GM23338 (cell line): ENCODE data around the gene QRFP. TPM values are rescaled to one million over a fixed set of nuclear protein-coding genes. Genes with fewer than 3 reads are reported as not detected.

Experiments
- ATAC-seq: fragments of 200-7000 bp; cut with Tn5 transposase; 3 replicates; pipeline ENCODE4 v1.9.1; 2020
- DNase-seq: peaks from one replicate; pipeline ENCODE4 v3.0.0-alpha.2; 2015; ENCODE audit warnings: low spot score
- H2AFZ ChIP-seq: fragments of 200-600 bp; sonication (generic); 2 replicates; pipeline ENCODE4 v1.8.0; 2016; ENCODE audit warnings: antibody characterized with exemption, mild to moderate bottlenecking, moderate library complexity
- H3F3A ChIP-seq: fragments of 200-600 bp; sonication (generic); replicated peaks from 2 replicates; pipeline ENCODE4 v1.8.0; 2017; ENCODE audit warnings: antibody characterized with exemption, mixed run types, low read depth
- H3K27ac ChIP-seq: fragments of 200-600 bp; sonication (generic); 2 replicates; pipeline ENCODE4 v1.6.1; 2016; ENCODE audit warnings: low read depth
- H3K27me3 ChIP-seq: fragments of 200-600 bp; sonication (generic); 2 replicates; pipeline ENCODE4 v1.8.0; 2016; ENCODE audit warnings: mild to moderate bottlenecking, mixed run types, moderate library complexity; ENCODE audit not compliant: insufficient read depth
- H3K36me3 ChIP-seq: fragments of 200-600 bp; sonication (generic); 2 replicates; pipeline ENCODE4 v1.8.0; 2016; ENCODE audit warnings: mild to moderate bottlenecking; ENCODE audit not compliant: insufficient read depth
- H3K4me1 ChIP-seq: fragments of 200-600 bp; sonication (generic); 2 replicates; pipeline ENCODE4 v1.8.0; 2016; ENCODE audit warnings: mild to moderate bottlenecking, moderate library complexity; ENCODE audit not compliant: insufficient read depth
- H3K4me2 ChIP-seq: fragments of 200-600 bp; sonication (generic); 2 replicates; pipeline ENCODE4 v1.7.1; 2017; ENCODE audit warnings: mixed run types
- H3K4me3 ChIP-seq: fragments of 200-600 bp; sonication (generic); 2 replicates; pipeline ENCODE4 v1.6.1; 2016; ENCODE audit warnings: mixed run types
- H3K79me2 ChIP-seq: fragments of 200-600 bp; sonication (generic); replicated peaks from 2 replicates; pipeline ENCODE4 v1.8.0; 2017; ENCODE audit warnings: mild to moderate bottlenecking; ENCODE audit not compliant: insufficient read depth
- H3K9me2 ChIP-seq: fragments of 200-600 bp; sonication (generic); 2 replicates; pipeline ENCODE4 v1.8.0; 2017; ENCODE audit not compliant: insufficient read depth
- H4K20me1 ChIP-seq: fragments of 200-600 bp; sonication (generic); replicated peaks from 2 replicates; pipeline ENCODE4 v1.8.0; 2017; ENCODE audit warnings: mild to moderate bottlenecking; ENCODE audit not compliant: insufficient read depth
- H3K27ac Mint-ChIP-seq: 2 replicates; pipeline ENCODE4 v1.8.0; 2020; ENCODE audit warnings: inconsistent platforms, mild to moderate bottlenecking, moderate library complexity, mixed read lengths
- H3K27me3 Mint-ChIP-seq: 3 replicates; pipeline ENCODE4 v1.8.0; 2022; ENCODE audit warnings: low read depth, mild to moderate bottlenecking, moderate library complexity, mixed read lengths, inconsistent platforms; ENCODE audit not compliant: insufficient read depth, poor library complexity
- H3K36me3 Mint-ChIP-seq: 3 replicates; pipeline ENCODE4 v1.8.0; 2021; ENCODE audit warnings: low read depth, mild to moderate bottlenecking, inconsistent platforms, moderate library complexity, mixed read lengths
- H3K4me1 Mint-ChIP-seq: 3 replicates; pipeline ENCODE4 v1.8.0; 2020; ENCODE audit warnings: mild to moderate bottlenecking, inconsistent platforms, mixed read lengths
- H3K4me3 Mint-ChIP-seq: 3 replicates; pipeline ENCODE4 v1.8.0; 2021; ENCODE audit warnings: moderate library complexity, mild to moderate bottlenecking, inconsistent platforms, mixed read lengths
- H3K9me3 Mint-ChIP-seq: 3 replicates; pipeline ENCODE4 v1.8.0; 2020; ENCODE audit warnings: moderate library complexity, mild to moderate bottlenecking, inconsistent platforms, mixed read lengths
- CREB1 ChIP-seq: fragments of 250-450 bp; sonication (Bioruptor Pico); IDR thresholded peaks from 2 replicates; pipeline ENCODE4 v1.5.0; 2020; ENCODE audit warnings: low read depth, mild to moderate bottlenecking, moderate library complexity
- EZH2phosphoT487 ChIP-seq: fragments of 200-600 bp; sonication (generic); IDR thresholded peaks from one replicate; pipeline ENCODE4 v1.8.1; 2018; ENCODE audit warnings: antibody characterized with exemption; ENCODE audit not compliant: unreplicated experiment
- JUNB ChIP-seq: IDR thresholded peaks from one replicate; pipeline ENCODE4 v1.6.1; 2016; ENCODE audit warnings: antibody characterized with exemption; ENCODE audit not compliant: unreplicated experiment
- NANOG ChIP-seq: IDR thresholded peaks from 2 replicates; pipeline ENCODE4 v1.6.1; 2016; ENCODE audit warnings: antibody characterized with exemption, borderline replicate concordance
- POLR2AphosphoS5 ChIP-seq: IDR thresholded peaks from 2 replicates; pipeline ENCODE4 v1.6.1; 2016; ENCODE audit warnings: antibody characterized with exemption, low read depth
- STAT1 ChIP-seq: IDR thresholded peaks from one replicate; pipeline ENCODE4 v1.6.1; 2016; ENCODE audit warnings: antibody characterized with exemption; ENCODE audit not compliant: unreplicated experiment
- ZNF114 ChIP-seq: fragments of 250-450 bp; sonication (Bioruptor Pico); IDR thresholded peaks from 2 replicates; pipeline ENCODE4 v1.5.0; 2020; ENCODE audit warnings: mild to moderate bottlenecking, moderate library complexity
- ZNF331 ChIP-seq: fragments of 250-450 bp; sonication (Bioruptor Pico); IDR thresholded peaks from 2 replicates; pipeline ENCODE4 v1.5.0; 2020; ENCODE audit warnings: low read depth, mild to moderate bottlenecking, moderate library complexity
- polyA plus RNA-seq: library from polyadenylated mRNA; unstranded; fragments of >200 nt; fragmentation: Nextera tagmentation; extraction: Ambion mirVana; gene quantifications from 2 replicates; pipeline ENCODE4 v1.2.1, GENCODE V29; 2016
- total RNA-seq: library from RNA; depleted of rRNA; stranded (reverse); fragments of >200 nt; shearing (Covaris generic); gene quantifications from 2 replicates; pipeline ENCODE4 v1.2.3, GENCODE V29; 2014
- TF ChIP-seq, protein P1 (sequence below), 2 experiments: fragments of 200-600 bp in 1 of 2; sonication (generic) in 1 of 2; conservative IDR thresholded peaks; 2 replicates each; pipeline versions ENCODE4 v1.5.1 to v1.6.1; 2016 to 2017; ENCODE audit warnings: antibody characterized with exemption in 2 of 2, low read depth in 2 of 2, mild to moderate bottlenecking in 2 of 2, moderate library complexity in 1 of 2
- TF ChIP-seq, protein P2 (sequence below): fragments of 250-450 bp; sonication (Bioruptor Pico); IDR thresholded peaks from 2 replicates; pipeline ENCODE4 v1.5.0; 2020; ENCODE audit warnings: mild to moderate bottlenecking, moderate library complexity
- TF ChIP-seq, protein P3 (sequence below): IDR thresholded peaks from 2 replicates; pipeline ENCODE4 v1.6.1; 2016; ENCODE audit warnings: antibody characterized with exemption
- TF ChIP-seq, protein P4 (sequence below): IDR thresholded peaks from one replicate; pipeline ENCODE4 v1.6.1; 2018; ENCODE audit warnings: antibody characterized with exemption; ENCODE audit not compliant: unreplicated experiment

The QRFP gene
- total and polyA plus RNA-seq, 2 experiments from 2014 or later = not detected

DNA sequence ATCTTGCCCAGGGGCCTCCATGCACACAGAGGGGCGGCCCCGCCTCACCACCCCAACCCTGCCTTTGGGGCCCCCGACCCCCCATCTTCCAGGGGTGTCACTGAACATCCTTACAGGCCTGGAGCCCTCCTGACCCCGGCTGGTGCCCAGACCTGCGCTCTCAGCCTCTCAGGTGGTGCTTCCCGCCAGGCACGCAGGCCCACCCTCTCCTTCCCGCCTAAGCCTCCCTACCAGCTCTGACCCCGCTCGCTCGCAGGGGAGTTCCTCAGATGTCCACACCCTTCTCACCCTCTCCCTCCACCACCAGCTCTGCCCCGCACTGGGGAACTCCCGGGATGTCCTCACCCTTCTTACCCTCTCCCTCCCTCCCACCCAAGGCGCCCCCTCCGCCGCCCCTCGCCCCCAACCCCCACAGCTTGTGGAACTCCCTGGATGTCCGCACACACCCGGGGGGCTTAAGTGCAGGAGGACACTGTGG lies 12.3 kb upstream of the QRFP start (continued):
- TF ChIP-seq JUNB (no peak), NANOG (no peak)

DNA sequence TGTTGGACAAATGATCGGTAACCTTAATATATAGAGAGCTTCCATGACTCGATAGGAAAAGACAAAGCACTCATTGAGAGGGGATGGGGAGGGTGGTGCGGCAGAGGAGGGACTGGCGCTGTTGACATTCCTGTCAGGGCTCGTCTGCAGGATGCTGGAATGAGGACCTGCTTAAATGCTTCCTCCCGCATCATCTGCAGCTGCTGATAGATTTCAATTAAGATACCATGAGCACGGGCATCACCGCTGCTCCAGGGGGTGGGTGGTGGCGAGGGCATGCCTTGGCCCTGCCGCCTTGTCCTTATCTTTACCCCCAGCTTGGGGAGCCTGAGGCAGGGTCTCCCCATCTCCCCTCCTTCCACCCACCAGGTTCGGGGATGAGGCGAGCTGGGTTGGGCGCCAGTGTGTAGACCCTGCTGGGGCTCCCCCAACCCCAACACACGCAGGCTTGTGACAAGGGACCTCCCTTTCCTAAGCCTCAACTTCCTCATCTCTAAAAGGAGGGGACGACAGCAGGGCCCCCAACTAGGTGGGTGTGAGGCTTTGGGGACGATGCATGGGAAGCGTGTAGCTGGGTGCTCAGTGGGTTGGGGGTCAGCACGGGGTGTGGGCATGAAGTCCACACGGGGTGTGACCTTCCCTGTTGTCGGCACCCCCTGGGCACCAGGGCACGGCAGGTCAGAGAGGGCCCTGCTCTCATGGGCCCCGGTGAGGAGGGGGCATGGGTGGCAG lies 11.7 kb upstream of the QRFP start:
- Histone ChIP-seq H3K4me1 (no peaks in the 10 kb centered on the region), H3K36me3 (no peaks in the 10 kb centered on the region), H3F3A (no peaks in the 10 kb centered on the region), H3K4me2 (no peak overlapping the region), H3K79me2 (no peaks in the 10 kb centered on the region), H3K27me3 (no peaks in the 10 kb centered on the region), H4K20me1 (no peaks in the 10 kb centered on the region), H2AFZ (no peak overlapping the region), H3K4me3 (no peak overlapping the region), H3K9me2 (no peaks in the 10 kb centered on the region), H3K27ac (no peak overlapping the region)
- no peaks in the 10 kb centered on the region for H3K36me3 Mint-ChIP-seq
- no peak overlapping the region; the same call in 2 of the 3 replicates for H3K4me3 Mint-ChIP-seq
- ATAC-seq = peak; percentile 20
- DNase-seq = no peak
- peaks cover 9% of the 10 kb centered on the region for H3K27me3 Mint-ChIP-seq
- no peak overlapping the region for H3K27ac Mint-ChIP-seq
- H3K9me3 Mint-ChIP-seq = no peaks in the 10 kb centered on the region
- peaks cover 10% of the 10 kb centered on the region for H3K4me1 Mint-ChIP-seq
- TF ChIP-seq POLR2AphosphoS5 (no peak), JUNB (no peak), EZH2phosphoT487 (no peak), STAT1 (no peak), ZNF114 (CRISPR knock-in tag) (no peak), ZNF331 (no peak), CREB1 (no peak), NANOG (no peak)
- TF ChIP-seq, protein P1, sequence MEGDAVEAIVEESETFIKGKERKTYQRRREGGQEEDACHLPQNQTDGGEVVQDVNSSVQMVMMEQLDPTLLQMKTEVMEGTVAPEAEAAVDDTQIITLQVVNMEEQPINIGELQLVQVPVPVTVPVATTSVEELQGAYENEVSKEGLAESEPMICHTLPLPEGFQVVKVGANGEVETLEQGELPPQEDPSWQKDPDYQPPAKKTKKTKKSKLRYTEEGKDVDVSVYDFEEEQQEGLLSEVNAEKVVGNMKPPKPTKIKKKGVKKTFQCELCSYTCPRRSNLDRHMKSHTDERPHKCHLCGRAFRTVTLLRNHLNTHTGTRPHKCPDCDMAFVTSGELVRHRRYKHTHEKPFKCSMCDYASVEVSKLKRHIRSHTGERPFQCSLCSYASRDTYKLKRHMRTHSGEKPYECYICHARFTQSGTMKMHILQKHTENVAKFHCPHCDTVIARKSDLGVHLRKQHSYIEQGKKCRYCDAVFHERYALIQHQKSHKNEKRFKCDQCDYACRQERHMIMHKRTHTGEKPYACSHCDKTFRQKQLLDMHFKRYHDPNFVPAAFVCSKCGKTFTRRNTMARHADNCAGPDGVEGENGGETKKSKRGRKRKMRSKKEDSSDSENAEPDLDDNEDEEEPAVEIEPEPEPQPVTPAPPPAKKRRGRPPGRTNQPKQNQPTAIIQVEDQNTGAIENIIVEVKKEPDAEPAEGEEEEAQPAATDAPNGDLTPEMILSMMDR (conservative IDR thresholded peaks at IDR 0.05; ENCODE audit: low read depth in 2 of 2) = no peak
- TF ChIP-seq, protein P2, sequence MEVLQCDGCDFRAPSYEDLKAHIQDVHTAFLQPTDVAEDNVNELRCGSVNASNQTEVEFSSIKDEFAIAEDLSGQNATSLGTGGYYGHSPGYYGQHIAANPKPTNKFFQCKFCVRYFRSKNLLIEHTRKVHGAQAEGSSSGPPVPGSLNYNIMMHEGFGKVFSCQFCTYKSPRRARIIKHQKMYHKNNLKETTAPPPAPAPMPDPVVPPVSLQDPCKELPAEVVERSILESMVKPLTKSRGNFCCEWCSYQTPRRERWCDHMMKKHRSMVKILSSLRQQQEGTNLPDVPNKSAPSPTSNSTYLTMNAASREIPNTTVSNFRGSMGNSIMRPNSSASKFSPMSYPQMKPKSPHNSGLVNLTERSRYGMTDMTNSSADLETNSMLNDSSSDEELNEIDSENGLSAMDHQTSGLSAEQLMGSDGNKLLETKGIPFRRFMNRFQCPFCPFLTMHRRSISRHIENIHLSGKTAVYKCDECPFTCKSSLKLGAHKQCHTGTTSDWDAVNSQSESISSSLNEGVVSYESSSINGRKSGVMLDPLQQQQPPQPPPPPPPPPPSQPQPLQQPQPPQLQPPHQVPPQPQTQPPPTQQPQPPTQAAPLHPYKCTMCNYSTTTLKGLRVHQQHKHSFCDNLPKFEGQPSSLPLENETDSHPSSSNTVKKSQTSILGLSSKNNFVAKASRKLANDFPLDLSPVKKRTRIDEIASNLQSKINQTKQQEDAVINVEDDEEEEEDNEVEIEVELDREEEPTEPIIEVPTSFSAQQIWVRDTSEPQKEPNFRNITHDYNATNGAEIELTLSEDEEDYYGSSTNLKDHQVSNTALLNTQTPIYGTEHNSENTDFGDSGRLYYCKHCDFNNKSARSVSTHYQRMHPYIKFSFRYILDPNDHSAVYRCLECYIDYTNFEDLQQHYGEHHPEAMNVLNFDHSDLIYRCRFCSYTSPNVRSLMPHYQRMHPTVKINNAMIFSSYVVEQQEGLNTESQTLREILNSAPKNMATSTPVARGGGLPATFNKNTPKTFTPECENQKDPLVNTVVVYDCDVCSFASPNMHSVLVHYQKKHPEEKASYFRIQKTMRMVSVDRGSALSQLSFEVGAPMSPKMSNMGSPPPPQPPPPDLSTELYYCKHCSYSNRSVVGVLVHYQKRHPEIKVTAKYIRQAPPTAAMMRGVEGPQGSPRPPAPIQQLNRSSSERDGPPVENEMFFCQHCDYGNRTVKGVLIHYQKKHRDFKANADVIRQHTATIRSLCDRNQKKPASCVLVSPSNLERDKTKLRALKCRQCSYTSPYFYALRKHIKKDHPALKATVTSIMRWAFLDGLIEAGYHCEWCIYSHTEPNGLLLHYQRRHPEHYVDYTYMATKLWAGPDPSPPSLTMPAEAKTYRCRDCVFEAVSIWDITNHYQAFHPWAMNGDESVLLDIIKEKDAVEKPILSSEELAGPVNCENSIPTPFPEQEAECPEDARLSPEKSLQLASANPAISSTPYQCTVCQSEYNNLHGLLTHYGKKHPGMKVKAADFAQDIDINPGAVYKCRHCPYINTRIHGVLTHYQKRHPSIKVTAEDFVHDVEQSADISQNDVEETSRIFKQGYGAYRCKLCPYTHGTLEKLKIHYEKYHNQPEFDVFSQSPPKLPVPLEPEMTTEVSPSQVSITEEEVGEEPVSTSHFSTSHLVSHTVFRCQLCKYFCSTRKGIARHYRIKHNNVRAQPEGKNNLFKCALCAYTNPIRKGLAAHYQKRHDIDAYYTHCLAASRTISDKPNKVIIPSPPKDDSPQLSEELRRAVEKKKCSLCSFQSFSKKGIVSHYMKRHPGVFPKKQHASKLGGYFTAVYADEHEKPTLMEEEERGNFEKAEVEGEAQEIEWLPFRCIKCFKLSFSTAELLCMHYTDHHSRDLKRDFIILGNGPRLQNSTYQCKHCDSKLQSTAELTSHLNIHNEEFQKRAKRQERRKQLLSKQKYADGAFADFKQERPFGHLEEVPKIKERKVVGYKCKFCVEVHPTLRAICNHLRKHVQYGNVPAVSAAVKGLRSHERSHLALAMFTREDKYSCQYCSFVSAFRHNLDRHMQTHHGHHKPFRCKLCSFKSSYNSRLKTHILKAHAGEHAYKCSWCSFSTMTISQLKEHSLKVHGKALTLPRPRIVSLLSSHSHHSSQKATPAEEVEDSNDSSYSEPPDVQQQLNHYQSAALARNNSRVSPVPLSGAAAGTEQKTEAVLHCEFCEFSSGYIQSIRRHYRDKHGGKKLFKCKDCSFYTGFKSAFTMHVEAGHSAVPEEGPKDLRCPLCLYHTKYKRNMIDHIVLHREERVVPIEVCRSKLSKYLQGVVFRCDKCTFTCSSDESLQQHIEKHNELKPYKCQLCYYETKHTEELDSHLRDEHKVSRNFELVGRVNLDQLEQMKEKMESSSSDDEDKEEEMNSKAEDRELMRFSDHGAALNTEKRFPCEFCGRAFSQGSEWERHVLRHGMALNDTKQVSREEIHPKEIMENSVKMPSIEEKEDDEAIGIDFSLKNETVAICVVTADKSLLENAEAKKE (CRISPR knock-in tag) = no peak
- TF ChIP-seq, protein P3, sequence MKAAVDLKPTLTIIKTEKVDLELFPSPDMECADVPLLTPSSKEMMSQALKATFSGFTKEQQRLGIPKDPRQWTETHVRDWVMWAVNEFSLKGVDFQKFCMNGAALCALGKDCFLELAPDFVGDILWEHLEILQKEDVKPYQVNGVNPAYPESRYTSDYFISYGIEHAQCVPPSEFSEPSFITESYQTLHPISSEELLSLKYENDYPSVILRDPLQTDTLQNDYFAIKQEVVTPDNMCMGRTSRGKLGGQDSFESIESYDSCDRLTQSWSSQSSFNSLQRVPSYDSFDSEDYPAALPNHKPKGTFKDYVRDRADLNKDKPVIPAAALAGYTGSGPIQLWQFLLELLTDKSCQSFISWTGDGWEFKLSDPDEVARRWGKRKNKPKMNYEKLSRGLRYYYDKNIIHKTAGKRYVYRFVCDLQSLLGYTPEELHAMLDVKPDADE = no peak
- TF ChIP-seq, protein P4, sequence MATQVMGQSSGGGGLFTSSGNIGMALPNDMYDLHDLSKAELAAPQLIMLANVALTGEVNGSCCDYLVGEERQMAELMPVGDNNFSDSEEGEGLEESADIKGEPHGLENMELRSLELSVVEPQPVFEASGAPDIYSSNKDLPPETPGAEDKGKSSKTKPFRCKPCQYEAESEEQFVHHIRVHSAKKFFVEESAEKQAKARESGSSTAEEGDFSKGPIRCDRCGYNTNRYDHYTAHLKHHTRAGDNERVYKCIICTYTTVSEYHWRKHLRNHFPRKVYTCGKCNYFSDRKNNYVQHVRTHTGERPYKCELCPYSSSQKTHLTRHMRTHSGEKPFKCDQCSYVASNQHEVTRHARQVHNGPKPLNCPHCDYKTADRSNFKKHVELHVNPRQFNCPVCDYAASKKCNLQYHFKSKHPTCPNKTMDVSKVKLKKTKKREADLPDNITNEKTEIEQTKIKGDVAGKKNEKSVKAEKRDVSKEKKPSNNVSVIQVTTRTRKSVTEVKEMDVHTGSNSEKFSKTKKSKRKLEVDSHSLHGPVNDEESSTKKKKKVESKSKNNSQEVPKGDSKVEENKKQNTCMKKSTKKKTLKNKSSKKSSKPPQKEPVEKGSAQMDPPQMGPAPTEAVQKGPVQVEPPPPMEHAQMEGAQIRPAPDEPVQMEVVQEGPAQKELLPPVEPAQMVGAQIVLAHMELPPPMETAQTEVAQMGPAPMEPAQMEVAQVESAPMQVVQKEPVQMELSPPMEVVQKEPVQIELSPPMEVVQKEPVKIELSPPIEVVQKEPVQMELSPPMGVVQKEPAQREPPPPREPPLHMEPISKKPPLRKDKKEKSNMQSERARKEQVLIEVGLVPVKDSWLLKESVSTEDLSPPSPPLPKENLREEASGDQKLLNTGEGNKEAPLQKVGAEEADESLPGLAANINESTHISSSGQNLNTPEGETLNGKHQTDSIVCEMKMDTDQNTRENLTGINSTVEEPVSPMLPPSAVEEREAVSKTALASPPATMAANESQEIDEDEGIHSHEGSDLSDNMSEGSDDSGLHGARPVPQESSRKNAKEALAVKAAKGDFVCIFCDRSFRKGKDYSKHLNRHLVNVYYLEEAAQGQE = no peak
